DND-41 (cell line): ENCODE data around the gene TTBK1.

Experiments
- ATAC-seq: fragments of 200-7000 bp; cut with Tn5 transposase; 3 replicates; pipeline ENCODE4 v1.9.1; 2021; ENCODE audit warnings: low read depth; ENCODE audit not compliant: insufficient read depth
- DNase-seq: peaks from one replicate; pipeline ENCODE4 v3.0.0-alpha.2; 2020
- H2AFZ ChIP-seq: 2 replicates; pipeline ENCODE4 v1.6.0; 2012; ENCODE audit warnings: low read depth, low read length
- H3K27ac ChIP-seq: 2 replicates; pipeline ENCODE4 v1.5.1; 2012; ENCODE audit warnings: low read length, inconsistent platforms
- H3K27me3 ChIP-seq: fragments of 200-600 bp; sonication (generic); 2 replicates; pipeline ENCODE4 v1.6.0; 2012; ENCODE audit warnings: low read length, mild to moderate bottlenecking, inconsistent platforms; ENCODE audit not compliant: insufficient read depth, poor library complexity
- H3K36me3 ChIP-seq: 2 replicates; pipeline ENCODE4 v1.5.1; 2012; ENCODE audit warnings: low read length, inconsistent platforms; ENCODE audit not compliant: insufficient read depth
- H3K4me1 ChIP-seq: 2 replicates; pipeline ENCODE4 v1.5.1; 2012; ENCODE audit warnings: mild to moderate bottlenecking, low read length; ENCODE audit not compliant: insufficient read depth
- H3K4me2 ChIP-seq: 2 replicates; pipeline ENCODE4 v1.6.0; 2012; ENCODE audit warnings: mild to moderate bottlenecking, moderate library complexity, low read length, inconsistent platforms; ENCODE audit not compliant: insufficient read depth
- H3K4me3 ChIP-seq, 2 experiments: fragments of 200-600 bp in 1 of 2; shearing (Covaris generic) in 1 of 2; 2 replicates each; pipeline ENCODE4 v1.5.1; 2012 to 2016; ENCODE audit warnings: inconsistent platforms in 2 of 2, low read length in 2 of 2, mild to moderate bottlenecking in 2 of 2, low read depth in 1 of 2, moderate library complexity in 1 of 2
- H3K79me2 ChIP-seq: 2 replicates; pipeline ENCODE4 v1.6.0; 2012; ENCODE audit warnings: low read length, inconsistent platforms; ENCODE audit not compliant: insufficient read depth
- H3K9ac ChIP-seq: 2 replicates; pipeline ENCODE4 v1.6.0; 2012; ENCODE audit warnings: low read depth, mild to moderate bottlenecking, inconsistent platforms, low read length, moderate library complexity
- H3K9me3 ChIP-seq: 2 replicates; pipeline ENCODE4 v1.5.1; 2012; ENCODE audit warnings: low read length, moderate library complexity, mild to moderate bottlenecking, inconsistent platforms; ENCODE audit not compliant: insufficient read depth, severe bottlenecking
- H4K20me1 ChIP-seq: 2 replicates; pipeline ENCODE4 v1.6.0; 2012; ENCODE audit warnings: low read length; ENCODE audit not compliant: insufficient read depth
- EZH2 ChIP-seq: IDR thresholded peaks from 3 replicates; pipeline ENCODE4 v1.6.1; 2012; ENCODE audit warnings: borderline replicate concordance, low read depth, mild to moderate bottlenecking, moderate library complexity, low read length, inconsistent platforms; ENCODE audit not compliant: severe bottlenecking
- TF ChIP-seq, protein P1 (sequence below): IDR thresholded peaks from 2 replicates; pipeline ENCODE4 v1.5.1; 2012; ENCODE audit warnings: borderline replicate concordance, low read length, moderate library complexity, mild to moderate bottlenecking; ENCODE audit not compliant: poor library complexity, severe bottlenecking; ENCODE audit errors: extremely low read depth

The TTBK1 gene

DNA sequence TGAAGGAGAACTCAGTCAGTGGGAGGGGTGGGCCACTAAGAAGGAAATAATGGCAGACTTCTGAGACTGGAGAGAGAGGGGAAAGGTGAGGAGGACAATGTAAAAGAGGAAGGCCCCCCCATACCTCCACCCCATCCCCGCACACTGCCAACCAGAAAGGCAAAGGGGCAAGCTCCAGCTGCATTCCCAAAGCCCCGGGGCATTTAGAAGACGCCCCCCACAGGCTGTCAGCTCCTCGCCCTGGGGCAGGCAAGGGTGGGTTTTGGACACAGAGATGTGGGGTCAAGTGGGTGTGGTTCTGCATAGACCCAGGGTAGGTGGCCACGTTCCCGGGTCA, 34.0 kb downstream of the TTBK1 start:
- Histone ChIP-seq H3K79me2 (no peaks in the 10 kb centered on the region), H3K4me1 (no peaks in the 10 kb centered on the region), H2AFZ (no peak overlapping the region), H3K4me2 (no peak overlapping the region), H3K27me3 (peaks cover 11% of the 10 kb centered on the region), H4K20me1 (no peaks in the 10 kb centered on the region), H3K36me3 (no peaks in the 10 kb centered on the region), H3K27ac (no peak overlapping the region), H3K9ac (no peak overlapping the region), H3K4me3 (no peak overlapping the region), H3K9me3 (no peaks in the 10 kb centered on the region)
- ATAC-seq = no peak
- TF ChIP-seq EZH2 = no peak
- TF ChIP-seq, protein P1, sequence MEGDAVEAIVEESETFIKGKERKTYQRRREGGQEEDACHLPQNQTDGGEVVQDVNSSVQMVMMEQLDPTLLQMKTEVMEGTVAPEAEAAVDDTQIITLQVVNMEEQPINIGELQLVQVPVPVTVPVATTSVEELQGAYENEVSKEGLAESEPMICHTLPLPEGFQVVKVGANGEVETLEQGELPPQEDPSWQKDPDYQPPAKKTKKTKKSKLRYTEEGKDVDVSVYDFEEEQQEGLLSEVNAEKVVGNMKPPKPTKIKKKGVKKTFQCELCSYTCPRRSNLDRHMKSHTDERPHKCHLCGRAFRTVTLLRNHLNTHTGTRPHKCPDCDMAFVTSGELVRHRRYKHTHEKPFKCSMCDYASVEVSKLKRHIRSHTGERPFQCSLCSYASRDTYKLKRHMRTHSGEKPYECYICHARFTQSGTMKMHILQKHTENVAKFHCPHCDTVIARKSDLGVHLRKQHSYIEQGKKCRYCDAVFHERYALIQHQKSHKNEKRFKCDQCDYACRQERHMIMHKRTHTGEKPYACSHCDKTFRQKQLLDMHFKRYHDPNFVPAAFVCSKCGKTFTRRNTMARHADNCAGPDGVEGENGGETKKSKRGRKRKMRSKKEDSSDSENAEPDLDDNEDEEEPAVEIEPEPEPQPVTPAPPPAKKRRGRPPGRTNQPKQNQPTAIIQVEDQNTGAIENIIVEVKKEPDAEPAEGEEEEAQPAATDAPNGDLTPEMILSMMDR = no peak
- no peak for DNase-seq

DNA sequence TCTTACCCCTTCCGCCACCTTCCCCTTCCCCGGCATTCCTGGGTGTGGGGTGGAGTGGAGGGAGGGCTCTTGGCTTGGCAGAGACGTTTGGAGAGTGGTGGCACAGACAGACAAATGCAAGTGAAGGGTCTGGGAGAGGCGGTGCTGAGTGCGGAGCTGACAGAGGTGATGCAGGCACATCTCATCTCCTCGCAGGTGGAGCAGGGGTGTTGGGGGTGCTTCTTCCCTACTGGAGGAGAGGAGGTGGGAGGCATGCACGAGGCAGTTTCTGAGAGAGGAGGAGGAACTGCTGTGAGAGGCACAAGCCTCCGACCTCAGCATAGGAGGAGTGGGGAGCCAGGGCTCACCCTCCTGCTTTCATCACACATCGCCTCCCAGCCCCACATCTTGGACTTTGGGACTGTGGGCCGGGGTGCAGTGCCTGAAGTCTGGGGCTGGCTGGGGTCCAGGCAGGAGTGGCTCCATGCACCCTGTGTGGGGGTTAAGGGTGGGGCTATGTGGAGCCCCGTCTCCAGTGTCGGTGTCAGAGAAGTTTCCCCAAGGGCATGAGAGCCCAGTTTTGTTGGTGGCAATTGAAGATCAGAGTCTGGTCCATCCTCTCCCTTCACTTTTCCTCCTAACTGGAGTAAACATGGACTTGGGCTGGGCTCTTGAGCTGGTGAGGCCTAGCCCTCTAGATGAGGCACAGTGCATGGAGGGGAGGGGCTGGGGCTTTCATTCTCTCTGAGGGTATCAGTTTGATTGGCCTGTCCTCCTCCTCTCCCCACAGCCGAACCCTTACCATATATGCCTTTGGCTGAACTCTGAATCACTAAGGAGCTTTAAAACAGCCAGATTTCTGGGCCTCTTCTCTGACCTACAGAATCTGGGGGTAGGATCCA, 34.6 kb downstream of the TTBK1 start:
- no peaks in the 10 kb centered on the region for H4K20me1 ChIP-seq
- ATAC-seq (no peak), DNase-seq (no peak)
- no peak overlapping the region for H3K4me2 ChIP-seq
- H3K9me3 ChIP-seq = no peaks in the 10 kb centered on the region
- H3K79me2 ChIP-seq = no peaks in the 10 kb centered on the region
- no peak overlapping the region for H3K9ac ChIP-seq
- peaks cover 11% of the 10 kb centered on the region for H3K27me3 ChIP-seq
- no peak overlapping the region for H3K27ac ChIP-seq
- TF ChIP-seq, protein P1 = no peak
- TF ChIP-seq EZH2 = no peak
- H3K4me3 ChIP-seq = no peak overlapping the region
- H3K4me1 ChIP-seq = no peaks in the 10 kb centered on the region
- no peak overlapping the region for H2AFZ ChIP-seq
- no peaks in the 10 kb centered on the region for H3K36me3 ChIP-seq

DNA sequence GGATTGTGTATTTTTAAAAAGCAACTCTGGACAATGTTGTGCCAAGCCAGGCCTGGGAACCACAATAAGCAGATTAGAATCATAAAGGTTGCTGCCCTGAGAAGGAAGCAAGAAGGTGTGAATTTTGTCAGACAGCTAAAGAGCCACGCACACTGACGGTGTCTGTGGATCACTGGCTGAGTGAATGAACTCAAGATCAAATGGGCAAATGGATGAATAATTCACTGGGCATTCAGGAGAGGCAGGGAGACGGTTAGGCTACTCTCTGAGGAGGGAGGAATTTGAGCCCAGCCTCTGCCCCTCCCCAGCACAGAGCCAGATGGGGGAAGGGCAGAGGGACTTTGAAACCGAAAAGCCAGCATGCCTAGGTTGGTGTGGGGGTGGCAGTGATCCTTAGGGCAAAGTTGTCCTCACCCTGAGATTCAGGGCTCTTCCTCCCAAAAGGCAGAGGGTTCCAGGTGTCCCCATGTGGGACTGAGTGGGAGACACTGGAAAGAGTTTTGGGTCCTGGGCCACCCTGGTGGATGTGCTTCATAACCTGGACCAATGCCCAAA, 35.3 kb downstream of the TTBK1 start:
- TF ChIP-seq, protein P1 = no peak
- no peak for TF ChIP-seq EZH2
- Histone ChIP-seq H4K20me1 (no peaks in the 10 kb centered on the region), H3K4me2 (no peak overlapping the region), H3K4me3 (no peak overlapping the region), H2AFZ (no peak overlapping the region), H3K27ac (no peak overlapping the region), H3K4me1 (no peaks in the 10 kb centered on the region), H3K9ac (no peak overlapping the region), H3K79me2 (no peaks in the 10 kb centered on the region), H3K36me3 (no peaks in the 10 kb centered on the region), H3K27me3 (peaks cover 11% of the 10 kb centered on the region), H3K9me3 (no peaks in the 10 kb centered on the region)
- no peak for ATAC-seq
- DNase-seq = no peak
